ENCODE results near the gene CCDC154.

GRCh38 chr16:1488619-1489018 lies 44.3 kb upstream of the CCDC154 start, which contains the start of gene PTX4:
- no peak for TF ChIP-seq CTCF (optimal IDR thresholded peaks at IDR 0.05 in 1 of 3, IDR thresholded peaks at IDR 0.05 in 1 of 3, conservative IDR thresholded peaks at IDR 0.05 in 1 of 3; ENCODE audit: extremely low read depth in 1 of 3, insufficient read depth in 2 of 3, low read length in 3 of 3)
- no peak for TF ChIP-seq EZH2 (IDR thresholded peaks at IDR 0.05; ENCODE audit: low read length)
